OCI-LY7 (cell line): ENCODE data around the gene SPARC.

Experiments used
- EZH2phosphoT487 ChIP-seq: fragments of 200-600 bp; sonication (generic); IDR thresholded peaks from 2 replicates; pipeline ENCODE4 v1.6.1; 2018; ENCODE audit warnings: low read depth, borderline replicate concordance, mild to moderate bottlenecking, mixed run types, antibody characterized with exemption, low read length, moderate library complexity, mixed read lengths
- TF ChIP-seq, protein P1 (sequence below): fragments of 200-600 bp; sonication (generic); conservative IDR thresholded peaks from 2 replicates; pipeline ENCODE4 v1.5.1; 2014; ENCODE audit warnings: mild to moderate bottlenecking, antibody characterized with exemption, low read length, moderate library complexity, mixed read lengths

DNA sequence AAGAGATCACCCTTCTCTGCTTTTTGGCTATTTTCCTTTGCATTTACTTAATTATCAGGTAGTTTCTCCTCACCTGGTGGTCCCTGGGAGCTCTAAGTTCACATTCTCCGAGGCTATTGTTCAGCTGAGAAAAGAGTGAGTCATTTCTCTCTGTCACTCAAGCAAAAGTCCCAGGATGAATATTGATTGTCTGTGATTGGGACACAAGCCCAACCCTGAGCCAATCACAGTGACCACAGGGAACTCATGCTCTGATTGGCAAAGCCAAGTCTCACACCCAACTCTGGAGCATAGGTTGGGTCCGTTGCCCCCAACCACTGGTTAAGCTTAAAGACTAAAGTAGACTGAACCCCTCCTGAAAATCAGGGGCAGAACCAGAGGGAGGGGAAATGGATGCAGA, 67.8 kb downstream of the SPARC start:
- TF ChIP-seq, protein P1, sequence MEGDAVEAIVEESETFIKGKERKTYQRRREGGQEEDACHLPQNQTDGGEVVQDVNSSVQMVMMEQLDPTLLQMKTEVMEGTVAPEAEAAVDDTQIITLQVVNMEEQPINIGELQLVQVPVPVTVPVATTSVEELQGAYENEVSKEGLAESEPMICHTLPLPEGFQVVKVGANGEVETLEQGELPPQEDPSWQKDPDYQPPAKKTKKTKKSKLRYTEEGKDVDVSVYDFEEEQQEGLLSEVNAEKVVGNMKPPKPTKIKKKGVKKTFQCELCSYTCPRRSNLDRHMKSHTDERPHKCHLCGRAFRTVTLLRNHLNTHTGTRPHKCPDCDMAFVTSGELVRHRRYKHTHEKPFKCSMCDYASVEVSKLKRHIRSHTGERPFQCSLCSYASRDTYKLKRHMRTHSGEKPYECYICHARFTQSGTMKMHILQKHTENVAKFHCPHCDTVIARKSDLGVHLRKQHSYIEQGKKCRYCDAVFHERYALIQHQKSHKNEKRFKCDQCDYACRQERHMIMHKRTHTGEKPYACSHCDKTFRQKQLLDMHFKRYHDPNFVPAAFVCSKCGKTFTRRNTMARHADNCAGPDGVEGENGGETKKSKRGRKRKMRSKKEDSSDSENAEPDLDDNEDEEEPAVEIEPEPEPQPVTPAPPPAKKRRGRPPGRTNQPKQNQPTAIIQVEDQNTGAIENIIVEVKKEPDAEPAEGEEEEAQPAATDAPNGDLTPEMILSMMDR = no peak
- no peak for TF ChIP-seq EZH2phosphoT487
